ENCODE results near the gene CFAP210. TPM values are rescaled to one million over a fixed set of nuclear protein-coding genes. Genes with fewer than 3 reads are reported as not detected.
"Not testable (repeated sequence)": the region's sequence is repeated elsewhere in the genome, so short reads cannot be mapped to it uniquely, and the experiment has no call there.

Gene CFAP210
- total RNA-seq, 4 donors from 2014 or later, result 0.24 to 0.46 TPM; not detected in 2

GRCh38 chr2:169704160-169704708 is 10.0 kb upstream of the CFAP210 start:
- TF ChIP-seq CTCF (IDR thresholded peaks at IDR 0.05), result no peak
- ATAC-seq (ENCODE audit: low FRiP score) (no peak), DNase-seq (ENCODE audit: low spot score) (no peak)

- no peak for TF ChIP-seq CTCF (IDR thresholded peaks at IDR 0.05)
- no peak for DNase-seq (ENCODE audit: low spot score)
- ATAC-seq (ENCODE audit: low FRiP score), result no peak
Measured at GRCh38 chr2:169702996-169703395, 8.8 kb upstream of the CFAP210 start.

GRCh38 chr2:169699173-169699572 is 5.0 kb upstream of the CFAP210 start:
- not testable (repeated sequence) for ATAC-seq (ENCODE audit: low FRiP score); DNase-seq (ENCODE audit: low spot score)

- no peak for TF ChIP-seq CTCF (IDR thresholded peaks at IDR 0.05)
- ATAC-seq (ENCODE audit: low FRiP score) (no peak), DNase-seq (ENCODE audit: low spot score) (no peak)
Measured at GRCh38 chr2:169696381-169696780, 2.2 kb upstream of the CFAP210 start.

GRCh38 chr2:169694894-169695260 is 672 bp upstream of the CFAP210 start:
- TF ChIP-seq CTCF (IDR thresholded peaks at IDR 0.05), result no peak
- DNase-seq (ENCODE audit: low spot score) (no peak), ATAC-seq (ENCODE audit: low FRiP score) (no peak)

- no peak for TF ChIP-seq CTCF (IDR thresholded peaks at IDR 0.05)
- DNase-seq (ENCODE audit: low spot score) (no peak), ATAC-seq (ENCODE audit: low FRiP score) (no peak)
Measured at GRCh38 chr2:169693360-169693759, 845 bp downstream of the CFAP210 start.

GRCh38 chr2:169692718-169693117 is 1.5 kb downstream of the CFAP210 start:
- TF ChIP-seq CTCF (IDR thresholded peaks at IDR 0.05), result no peak
- DNase-seq (ENCODE audit: low spot score) (no peak), ATAC-seq (ENCODE audit: low FRiP score) (no peak)

GRCh38 chr2:169690958-169691357 is 3.2 kb downstream of the CFAP210 start:
- DNase-seq (ENCODE audit: low spot score), result no peak
- no peak for ATAC-seq (ENCODE audit: low FRiP score)
- no peak for TF ChIP-seq CTCF (IDR thresholded peaks at IDR 0.05)

GRCh38 chr2:169687943-169688342 is 6.3 kb downstream of the CFAP210 start:
- DNase-seq (ENCODE audit: low spot score); ATAC-seq (ENCODE audit: low FRiP score): not testable (repeated sequence)

- ATAC-seq (ENCODE audit: low FRiP score), result not testable (repeated sequence)
Measured at GRCh38 chr2:169686825-169687224, 7.4 kb downstream of the CFAP210 start.

GRCh38 chr2:169684712-169685111 is 9.5 kb downstream of the CFAP210 start:
- not testable (repeated sequence) for ATAC-seq (ENCODE audit: low FRiP score); DNase-seq (ENCODE audit: low spot score)

More at GRCh38 chr2:169686825-169687224, 7.4 kb downstream of the CFAP210 start:
- not testable (repeated sequence) for DNase-seq (ENCODE audit: low spot score)

All from omental fat pad (tissue), 4 donors.